H9 (cell line): ENCODE data around the gene PELI2. TPM values are rescaled to one million over a fixed set of nuclear protein-coding genes. Genes with fewer than 3 reads are reported as not detected.

Experiments used
- DNase-seq: peaks from one replicate; pipeline ENCODE4 v3.0.0-alpha.2; 2017
- H2AFZ ChIP-seq: one replicate; pipeline ENCODE4 v1.6.1; 2013; ENCODE audit warnings: mild to moderate bottlenecking, low read length, control low read depth, moderate library complexity
- H2AK5ac ChIP-seq: 2 replicates; pipeline ENCODE4 v1.6.1; 2013; ENCODE audit warnings: low read length, control low read depth, mixed read lengths; ENCODE audit not compliant: insufficient read length
- H2BK120ac ChIP-seq: one replicate; pipeline ENCODE4 v1.6.1; 2013; ENCODE audit warnings: low read depth, mild to moderate bottlenecking, low read length, control low read depth, inconsistent platforms; ENCODE audit not compliant: poor library complexity, severe bottlenecking
- H2BK12ac ChIP-seq: 2 replicates; pipeline ENCODE4 v1.6.1; 2013; ENCODE audit warnings: low read length, control low read depth, mixed read lengths, low read depth; ENCODE audit not compliant: insufficient read length
- H2BK15ac ChIP-seq: 2 replicates; pipeline ENCODE4 v1.6.1; 2013; ENCODE audit warnings: low read depth, low read length, control low read depth
- H2BK20ac ChIP-seq: one replicate; pipeline ENCODE4 v1.6.1; 2013; ENCODE audit warnings: low read depth, mild to moderate bottlenecking, low read length, control low read depth, inconsistent platforms; ENCODE audit not compliant: poor library complexity, severe bottlenecking
- H2BK5ac ChIP-seq: 2 replicates; pipeline ENCODE4 v1.6.1; 2013; ENCODE audit warnings: low read length, control low read depth, mixed read lengths; ENCODE audit not compliant: insufficient read length
- H3K14ac ChIP-seq: 2 replicates; pipeline ENCODE4 v1.6.1; 2013; ENCODE audit warnings: low read length, control low read depth; ENCODE audit not compliant: insufficient read depth
- H3K18ac ChIP-seq: 2 replicates; pipeline ENCODE4 v1.6.1; 2013; ENCODE audit warnings: low read depth, mild to moderate bottlenecking, mixed read lengths, low read length, control low read depth; ENCODE audit not compliant: insufficient read length
- H3K23ac ChIP-seq: 2 replicates; pipeline ENCODE4 v1.6.1; 2013; ENCODE audit warnings: low read length, control low read depth, mixed read lengths, low read depth; ENCODE audit not compliant: insufficient read length
- H3K23me2 ChIP-seq: 2 replicates; pipeline ENCODE4 v1.6.1; 2013; ENCODE audit warnings: low read depth, mild to moderate bottlenecking, mixed read lengths, low read length, control low read depth; ENCODE audit not compliant: insufficient read length, poor library complexity, severe bottlenecking
- H3K27ac ChIP-seq: 2 replicates; pipeline ENCODE4 v1.5.1; 2013; ENCODE audit warnings: low read length, control low read depth, mixed read lengths, low read depth; ENCODE audit not compliant: insufficient read length
- H3K27me3 ChIP-seq: 2 replicates; pipeline ENCODE4 v1.6.1; 2013; ENCODE audit warnings: low read length, control low read depth, inconsistent platforms; ENCODE audit not compliant: insufficient read depth
- H3K4ac ChIP-seq: 2 replicates; pipeline ENCODE4 v1.6.1; 2013; ENCODE audit warnings: low read depth, mild to moderate bottlenecking, control low read depth, inconsistent platforms, low read length, moderate library complexity
- H3K4me1 ChIP-seq: 2 replicates; pipeline ENCODE4 v1.6.1; 2013; ENCODE audit warnings: low read length, control low read depth, inconsistent platforms; ENCODE audit not compliant: insufficient read depth
- H3K4me2 ChIP-seq: 2 replicates; pipeline ENCODE4 v1.6.1; 2013; ENCODE audit warnings: low read length, control low read depth, mixed read lengths; ENCODE audit not compliant: insufficient read length, insufficient read depth
- H3K56ac ChIP-seq: 2 replicates; pipeline ENCODE4 v1.6.1; 2013; ENCODE audit warnings: low read depth, mild to moderate bottlenecking, mixed read lengths, low read length, control low read depth; ENCODE audit not compliant: insufficient read length
- H3K79me1 ChIP-seq: 2 replicates; pipeline ENCODE4 v1.6.1; 2013; ENCODE audit warnings: low read depth, mild to moderate bottlenecking, moderate library complexity, low read length, control low read depth, inconsistent platforms; ENCODE audit not compliant: insufficient read depth, poor library complexity, severe bottlenecking
- H3K79me2 ChIP-seq: 2 replicates; pipeline ENCODE4 v1.6.1; 2013; ENCODE audit warnings: low read length, control low read depth, inconsistent platforms; ENCODE audit not compliant: insufficient read depth
- H3K9ac ChIP-seq: 2 replicates; pipeline ENCODE4 v1.6.1; 2013; ENCODE audit warnings: low read length, control low read depth, mixed read lengths; ENCODE audit not compliant: insufficient read length; ENCODE audit errors: extremely low read depth
- H3K9me3 ChIP-seq: one replicate; pipeline ENCODE4 v1.6.1; 2013; ENCODE audit warnings: low read depth, low read length, inconsistent platforms; ENCODE audit not compliant: control insufficient read depth
- H3T11ph ChIP-seq: one replicate; pipeline ENCODE4 v1.6.1; 2013; ENCODE audit warnings: mild to moderate bottlenecking, low read length, control low read depth, inconsistent platforms
- H4K20me1 ChIP-seq: one replicate; pipeline ENCODE4 v1.6.1; 2013; ENCODE audit not compliant: control insufficient read depth, insufficient read length, insufficient read depth
- H4K5ac ChIP-seq: 2 replicates; pipeline ENCODE4 v1.6.1; 2013; ENCODE audit warnings: low read depth, mild to moderate bottlenecking, mixed read lengths, low read length, control low read depth; ENCODE audit not compliant: insufficient read length
- H4K8ac ChIP-seq: replicated peaks from 2 replicates; pipeline ENCODE4 v1.6.1; 2013; ENCODE audit warnings: low read length, control low read depth, mixed read lengths, low read depth; ENCODE audit not compliant: insufficient read length
- H4K91ac ChIP-seq: 2 replicates; pipeline ENCODE4 v1.6.1; 2013; ENCODE audit warnings: low read depth, mild to moderate bottlenecking, moderate library complexity, mixed read lengths, low read length, control low read depth; ENCODE audit not compliant: insufficient read length
- H3K27ac Mint-ChIP-seq, 3 experiments: 2 replicates in 2 of 3; 3 replicates in 1 of 3; pipeline ENCODE4 v1.8.0; 2020 to 2021; ENCODE audit warnings: mixed read lengths in 3 of 3, mild to moderate bottlenecking in 1 of 3, moderate library complexity in 1 of 3
- H3K27me3 Mint-ChIP-seq: 2 replicates; pipeline ENCODE4 v1.8.0; 2021; ENCODE audit warnings: low read depth, mild to moderate bottlenecking, moderate library complexity, mixed read lengths
- H3K36me3 Mint-ChIP-seq, 3 experiments: 2 replicates in 2 of 3; 3 replicates in 1 of 3; pipeline ENCODE4 v1.8.0; 2020 to 2021; ENCODE audit warnings: low read depth in 3 of 3, mixed read lengths in 3 of 3; ENCODE audit not compliant: insufficient read depth in 1 of 3
- H3K4me1 Mint-ChIP-seq, 2 experiments: 2 replicates each; pipeline ENCODE4 v1.8.0; 2020; ENCODE audit warnings: mixed read lengths in 2 of 2
- H3K4me3 Mint-ChIP-seq, 2 experiments: 2 replicates in 1 of 2; 3 replicates in 1 of 2; pipeline ENCODE4 v1.8.0; 2020 to 2021; ENCODE audit warnings: mild to moderate bottlenecking in 2 of 2, mixed read lengths in 2 of 2, moderate library complexity in 1 of 2
- H3K9me3 Mint-ChIP-seq, 2 experiments: 2 replicates in 1 of 2; 3 replicates in 1 of 2; pipeline ENCODE4 v1.8.0; 2020; ENCODE audit warnings: mild to moderate bottlenecking in 2 of 2, mixed read lengths in 2 of 2, moderate library complexity in 1 of 2
- WGBS: extraction: QIAGEN DNeasy Blood & Tissue Kit; methylation state at CpG from one replicate; pipeline ENCODE4 v1.1.7; 2013; ENCODE audit warnings: missing lambda C conversion rate, low lambda C conversion rate, mixed read lengths; ENCODE audit not compliant: insufficient read length; ENCODE audit errors: extremely low coverage; 5-methylcytosine and 5-hydroxymethylcytosine counted together
- total RNA-seq: library from RNA; stranded (reverse); gene quantifications from 2 replicates; pipeline ENCODE4 v1.2.1, GENCODE V29; 2021
- TF ChIP-seq, protein P1 (sequence below): fragments of 200-600 bp; sonication (generic); conservative IDR thresholded peaks from 3 replicates; pipeline ENCODE4 v1.8.0; 2021; ENCODE audit warnings: antibody characterized with exemption, mild to moderate bottlenecking

PELI2 gene
- total RNA-seq, 1 experiment from 2014 or later, result 18.0 TPM

GRCh38 chr14:56124327-56124726 lies 6.1 kb downstream of the PELI2 start:
- WGBS, result no CpG with 5 or more reads among the region's 2 CpGs
- no peak overlapping the region for H3K18ac ChIP-seq
- peaks cover 5% of the 10 kb centered on the region for H3K79me1 ChIP-seq
- H2AK5ac ChIP-seq, result no peak overlapping the region
- H3T11ph ChIP-seq, result no peak overlapping the region
- H3K4me1 Mint-ChIP-seq, result peaks cover 39 to 45% of the 10 kb centered on the region in 2 experiments
- H3K9me3 Mint-ChIP-seq, result no peaks in the 10 kb centered on the region
- no peaks in the 10 kb centered on the region for H4K20me1 ChIP-seq
- H2AFZ ChIP-seq, result no peak overlapping the region
- H4K91ac ChIP-seq, result no peak overlapping the region
- H3K27me3 Mint-ChIP-seq, result peaks cover 25% of the 10 kb centered on the region
- H2BK120ac ChIP-seq, result no peak overlapping the region
- no peaks in the 10 kb centered on the region for H3K9me3 ChIP-seq
- no peak overlapping the region for H2BK5ac ChIP-seq
- no peak overlapping the region for H3K27ac Mint-ChIP-seq
- no peak overlapping the region for H3K56ac ChIP-seq
- H3K4me3 Mint-ChIP-seq, result no peak overlapping the region
- no peak overlapping the region for H3K23ac ChIP-seq
- no peak overlapping the region for H3K4ac ChIP-seq
- H2BK20ac ChIP-seq, result no peak overlapping the region
- H3K27ac ChIP-seq, result no peak overlapping the region
- H2BK15ac ChIP-seq, result no peak overlapping the region
- H3K14ac ChIP-seq, result no peak overlapping the region
- H3K27me3 ChIP-seq, result peaks cover 6% of the 10 kb centered on the region; the same call in 1 of the 2 replicates
- TF ChIP-seq, protein P1, sequence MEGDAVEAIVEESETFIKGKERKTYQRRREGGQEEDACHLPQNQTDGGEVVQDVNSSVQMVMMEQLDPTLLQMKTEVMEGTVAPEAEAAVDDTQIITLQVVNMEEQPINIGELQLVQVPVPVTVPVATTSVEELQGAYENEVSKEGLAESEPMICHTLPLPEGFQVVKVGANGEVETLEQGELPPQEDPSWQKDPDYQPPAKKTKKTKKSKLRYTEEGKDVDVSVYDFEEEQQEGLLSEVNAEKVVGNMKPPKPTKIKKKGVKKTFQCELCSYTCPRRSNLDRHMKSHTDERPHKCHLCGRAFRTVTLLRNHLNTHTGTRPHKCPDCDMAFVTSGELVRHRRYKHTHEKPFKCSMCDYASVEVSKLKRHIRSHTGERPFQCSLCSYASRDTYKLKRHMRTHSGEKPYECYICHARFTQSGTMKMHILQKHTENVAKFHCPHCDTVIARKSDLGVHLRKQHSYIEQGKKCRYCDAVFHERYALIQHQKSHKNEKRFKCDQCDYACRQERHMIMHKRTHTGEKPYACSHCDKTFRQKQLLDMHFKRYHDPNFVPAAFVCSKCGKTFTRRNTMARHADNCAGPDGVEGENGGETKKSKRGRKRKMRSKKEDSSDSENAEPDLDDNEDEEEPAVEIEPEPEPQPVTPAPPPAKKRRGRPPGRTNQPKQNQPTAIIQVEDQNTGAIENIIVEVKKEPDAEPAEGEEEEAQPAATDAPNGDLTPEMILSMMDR, result no peak
- H3K9ac ChIP-seq, result no peak overlapping the region
- H3K79me2 ChIP-seq, result peaks cover 3% of the 10 kb centered on the region; the same call in 1 of the 2 replicates
- no peak overlapping the region for H3K4me2 ChIP-seq
- no peaks in the 10 kb centered on the region; a peak in 1 of 7 replicates for H3K36me3 Mint-ChIP-seq
- no peak overlapping the region for H4K5ac ChIP-seq
- DNase-seq, result no peak
- H3K4me1 ChIP-seq, result peaks cover 4% of the 10 kb centered on the region; the same call in 1 of the 2 replicates
- H3K23me2 ChIP-seq, result peaks cover 9% of the 10 kb centered on the region
- H2BK12ac ChIP-seq, result no peak overlapping the region
- no peak overlapping the region for H4K8ac ChIP-seq
